Body of pancreas (tissue), 4 donors: ENCODE measurements around the gene USP10. TPM values are rescaled to one million over a fixed set of nuclear protein-coding genes. Genes with fewer than 3 reads are reported as not detected.
"Not testable (repeated sequence)": the region's sequence is repeated elsewhere in the genome, so short reads cannot be mapped to it uniquely, and the experiment has no call there.

Source experiments
- ATAC-seq: fragments of 150-250 bp; one replicate; pipeline ENCODE4 v1.9.1; 2016
- DNase-seq, 4 donors: peaks; one replicate each; pipeline ENCODE4 v3.0.0-alpha.2; 2019
- H3K27ac ChIP-seq, 4 donors: fragments of 200-600 bp; sonication (generic); 1 replicate in 3 of 4; 2 replicates in 1 of 4; pipeline versions ENCODE4 v1.5.1 to v1.6.1; 2016 to 2019; ENCODE audit warnings: mild to moderate bottlenecking in 1 of 4, mixed read lengths in 1 of 4, moderate library complexity in 1 of 4
- H3K27me3 ChIP-seq, 2 donors: fragments of 200-600 bp; sonication (generic); one replicate each; pipeline ENCODE4 v1.6.0; 2016; ENCODE audit warnings: mild to moderate bottlenecking in 1 of 2
- H3K36me3 ChIP-seq, 2 donors: fragments of 200-600 bp; sonication (generic); replicated peaks in 1 of 2; 2 replicates each; pipeline ENCODE4 v1.5.1; 2016; ENCODE audit warnings: low read depth in 2 of 2; ENCODE audit not compliant: insufficient read depth in 1 of 2
- H3K4me1 ChIP-seq: fragments of 200-600 bp; sonication (generic); one replicate; pipeline ENCODE4 v1.6.0; 2016
- H3K4me3 ChIP-seq, 2 donors: fragments of 200-600 bp; sonication (generic); 1 replicate in 1 of 2; 2 replicates in 1 of 2; pipeline ENCODE4 v1.5.1; 2016 to 2019
- H3K9me3 ChIP-seq, 3 donors: fragments of 200-600 bp; sonication (generic); 1 replicate in 2 of 3; 2 replicates in 1 of 3; pipeline ENCODE4 v1.5.1; 2016
- CTCF ChIP-seq, 7 experiments: fragments of 450-650 bp in 4 of 7; fragments of 200-600 bp in 3 of 7; sonication (generic) in 3 of 7; IDR thresholded peaks; one replicate each; pipeline ENCODE4 v1.5.1; 2016 to 2019; ENCODE audit warnings: antibody characterized with exemption in 7 of 7
- POLR2A ChIP-seq, 3 donors: fragments of 450-650 bp; IDR thresholded peaks; one replicate each; pipeline ENCODE4 v1.6.1; 2016; ENCODE audit warnings: antibody characterized with exemption in 3 of 3, mild to moderate bottlenecking in 2 of 3
- WGBS, 2 donors: methylation state at CpG; one replicate each; pipeline ENCODE4 v1.1.5; 2017; 5-methylcytosine and 5-hydroxymethylcytosine counted together
- intact Hi-C: fragments of 100-400 bp; cut with DNase I; formaldehyde crosslinking; loops from one replicate; pipeline ENCODE4 v1.15.1; 2023
- total RNA-seq, 2 donors: library from RNA; depleted of rRNA; stranded (reverse); fragments of >200 nt; gene quantifications; one replicate each; pipeline ENCODE4 v1.1.0, GENCODE V29; 2016

Gene USP10
- total RNA-seq, 2 donors from 2014 or later, result 24.6 to 32.3 TPM

GRCh38 chr16:84740596-84741116 is 40.9 kb downstream of the USP10 start:
- Histone ChIP-seq H3K27me3 (no peaks in the 10 kb centered on the region), H3K27ac (no peak overlapping the region), H3K36me3 (no peaks in the 10 kb centered on the region), H3K4me3 (no peak overlapping the region), H3K9me3 (no peaks in the 10 kb centered on the region), H3K4me1 (peaks cover 43% of the 10 kb centered on the region)
- ATAC-seq, result no peak
- WGBS, 2 donors, result 53 to 59% methylated on average over 5 of the region's 5 CpGs
- intact Hi-C loops, result no loop called here
- DNase-seq, result peak in 1 of 4 donors; percentile 29
- TF ChIP-seq CTCF (IDR thresholded peaks at IDR 0.05), result no peak

DNA sequence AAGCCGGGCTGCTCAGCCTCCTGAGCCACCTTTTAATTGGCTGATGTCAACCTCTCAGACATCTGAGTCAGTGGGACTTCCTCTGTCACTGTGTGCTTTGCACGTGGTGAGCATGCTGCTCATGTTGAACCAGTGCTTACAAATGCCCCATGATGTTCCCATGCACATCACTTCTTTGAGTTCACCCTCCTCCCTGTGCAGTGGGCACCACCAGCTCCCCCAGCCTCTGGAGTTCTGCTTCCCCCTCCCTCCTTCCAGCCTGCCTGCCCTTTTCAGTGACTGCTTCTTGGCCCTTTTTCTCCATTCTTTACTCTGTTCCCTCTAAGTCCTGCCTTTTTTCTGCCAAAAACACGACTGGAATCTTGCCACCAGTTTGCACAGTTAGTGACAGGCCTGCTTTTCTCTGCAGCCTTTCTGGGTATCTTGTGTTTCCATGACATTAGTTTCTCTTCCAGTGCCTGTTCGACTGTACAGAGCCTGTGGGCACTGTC is 41.6 kb downstream of the USP10 start:
- intact Hi-C loops, result no loop called here
- no peak for ATAC-seq
- Histone ChIP-seq H3K27ac (no peak overlapping the region), H3K36me3 (no peaks in the 10 kb centered on the region), H3K4me3 (no peak overlapping the region), H3K27me3 (no peaks in the 10 kb centered on the region), H3K4me1 (peaks cover 38% of the 10 kb centered on the region), H3K9me3 (no peaks in the 10 kb centered on the region)
- TF ChIP-seq POLR2A (IDR thresholded peaks at IDR 0.05) (no peak), CTCF (IDR thresholded peaks at IDR 0.05) (no peak)
- 26 to 35% methylated on average over 4 of the region's 4 CpGs for WGBS, 2 donors
- DNase-seq, result peak in 1 of 4 donors; percentile 43

DNA sequence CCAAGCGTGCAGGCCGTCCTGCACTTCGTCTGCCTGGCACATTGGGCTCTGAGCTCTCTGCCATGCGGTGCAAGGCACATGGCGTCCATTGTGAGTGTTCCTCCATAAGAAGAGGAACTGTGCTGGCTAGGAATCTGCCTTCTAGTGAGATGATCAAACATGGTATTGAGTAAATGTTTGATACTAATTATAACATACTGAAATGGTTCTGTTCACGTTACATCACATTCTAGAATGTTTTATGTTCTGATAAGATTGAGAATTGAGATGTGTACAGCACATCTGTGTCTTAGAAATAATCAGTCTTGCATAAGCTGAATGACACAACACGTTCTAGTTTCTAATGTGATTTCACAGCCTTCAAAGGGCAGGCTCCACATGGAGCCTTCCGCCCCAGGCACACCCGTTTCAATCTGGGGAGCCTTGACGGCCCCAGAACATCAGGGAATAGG is 42.9 kb downstream of the USP10 start:
- no peak overlapping the region for H3K27ac ChIP-seq
- H3K36me3 ChIP-seq, result peaks cover 0 to 3% of the 10 kb centered on the region in 2 donors
- H3K4me1 ChIP-seq, result peaks cover 29% of the 10 kb centered on the region
- no peak for ATAC-seq
- no peak for DNase-seq
- no peaks in the 10 kb centered on the region for H3K27me3 ChIP-seq
- WGBS, 2 donors, result 62 to 86% methylated on average over 7 to 10 of the region's 10 CpGs
- TF ChIP-seq POLR2A (IDR thresholded peaks at IDR 0.05) (no peak), CTCF (IDR thresholded peaks at IDR 0.05) (no peak)
- H3K4me3 ChIP-seq, result no peak overlapping the region
- no peaks in the 10 kb centered on the region for H3K9me3 ChIP-seq
- intact Hi-C loops, result no loop called here

GRCh38 chr16:84746231-84746630 is 46.4 kb downstream of the USP10 start:
- Histone ChIP-seq H3K27me3 (no peaks in the 10 kb centered on the region), H3K4me3 (no peak overlapping the region), H3K4me1 (peaks cover 6% of the 10 kb centered on the region), H3K36me3 (peaks cover 0 to 3% of the 10 kb centered on the region in 2 donors), H3K9me3 (no peaks in the 10 kb centered on the region), H3K27ac (no peak overlapping the region)
- TF ChIP-seq POLR2A (IDR thresholded peaks at IDR 0.05), result no peak
- no peak for TF ChIP-seq CTCF (IDR thresholded peaks at IDR 0.05)
- DNase-seq (no peak), ATAC-seq (no peak)
- intact Hi-C loops, result no loop called here
- WGBS, 2 donors, result 59 to 72% methylated on average over 6 of the region's 6 CpGs

DNA sequence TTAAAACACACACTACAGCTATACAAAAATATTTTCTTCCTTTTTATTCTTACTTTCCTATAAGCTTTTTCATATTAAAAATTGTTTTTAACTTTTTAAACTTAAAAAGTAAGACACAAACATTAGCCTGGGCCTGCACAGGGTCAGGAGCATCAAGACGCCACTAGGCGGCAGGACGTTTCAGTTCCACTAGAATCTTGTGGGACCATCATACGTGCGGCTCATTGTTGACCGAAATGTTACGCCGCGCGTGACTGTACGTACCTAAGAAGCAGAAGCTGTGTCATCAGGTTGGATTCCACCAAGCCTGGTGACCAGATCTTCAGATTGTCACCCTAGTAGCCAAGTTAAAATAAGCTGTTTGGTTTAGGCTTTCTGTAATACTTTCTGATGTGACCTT is 47.1 kb downstream of the USP10 start:
- no peak for TF ChIP-seq CTCF (IDR thresholded peaks at IDR 0.05)
- TF ChIP-seq POLR2A (IDR thresholded peaks at IDR 0.05), result no peak
- Histone ChIP-seq H3K27ac (no peak overlapping the region), H3K4me1 (no peaks in the 10 kb centered on the region), H3K27me3 (no peaks in the 10 kb centered on the region), H3K9me3 (no peaks in the 10 kb centered on the region), H3K4me3 (no peak overlapping the region), H3K36me3 (peaks cover 0 to 3% of the 10 kb centered on the region in 2 donors)
- 95% methylated on average over 11 of the region's 11 CpGs for WGBS, 2 donors
- intact Hi-C loops, result no loop called here
- no peak for ATAC-seq
- no peak for DNase-seq

- H3K36me3 ChIP-seq, DNase-seq, H3K27me3 ChIP-seq, H3K27ac ChIP-seq, H3K9me3 ChIP-seq, H3K4me3 ChIP-seq, intact Hi-C loops, H3K4me1 ChIP-seq, ATAC-seq: not testable (repeated sequence)
- WGBS, 2 donors, result 90 to 92% methylated on average over 11 of the region's 11 CpGs
Observed at GRCh38 chr16:84748247-84748646, 48.4 kb downstream of the USP10 start.
